BJ (cell line): ENCODE measurements around the gene GDPD3. TPM values are rescaled to one million over a fixed set of nuclear protein-coding genes. Genes with fewer than 3 reads are reported as not detected.
A peak's percentile ranks its signal among the peaks of the same experiment; 100 is the strongest.

Experiments used
- CTCF ChIA-PET: fragments of 350-600 bp; formaldehyde crosslinking; extraction: SDS; loops from one replicate; lab custom pipeline; 2021; ENCODE audit warnings: antibody characterized with exemption, inconsistent platforms; lab: Yijun Ruan, JAX
- POLR2A ChIA-PET: fragments of 300-600 bp; sonication (Branson Sonifier 250); formaldehyde crosslinking; extraction: SDS; loops from one replicate; lab custom pipeline; 2021; ENCODE audit warnings: antibody characterized with exemption; lab: Charles Lee
- DNase-seq: peaks from one replicate; pipeline ENCODE4 v3.0.0-alpha.2; 2011; ENCODE audit warnings: low read depth
- H3K27me3 ChIP-seq: 2 replicates; pipeline ENCODE4 v1.6.0; 2011; ENCODE audit warnings: low read length; ENCODE audit not compliant: control insufficient read depth, insufficient read depth
- H3K36me3 ChIP-seq: 2 replicates; pipeline ENCODE4 v1.5.1; 2011; ENCODE audit warnings: low read length; ENCODE audit not compliant: control insufficient read depth, insufficient read depth
- H3K4me3 ChIP-seq: 2 replicates; pipeline ENCODE4 v1.5.1; 2011; ENCODE audit warnings: low read depth, mild to moderate bottlenecking, control low read depth, low read length
- polyA plus RNA-seq: library from polyadenylated mRNA; depleted of rRNA; stranded (reverse); fragments of >200 nt; gene quantifications from 2 replicates; pipeline ENCODE4 v1.2.3, GENCODE V29; 2011
- TF ChIP-seq, protein P1 (sequence below): IDR thresholded peaks from 2 replicates; pipeline ENCODE4 v1.5.1; 2011; ENCODE audit warnings: low read depth, mild to moderate bottlenecking, control low read depth, inconsistent platforms, low read length, moderate library complexity; ENCODE audit not compliant: insufficient read depth

Gene GDPD3
- polyA plus RNA-seq, 1 experiment, result 2.0 TPM

DNA sequence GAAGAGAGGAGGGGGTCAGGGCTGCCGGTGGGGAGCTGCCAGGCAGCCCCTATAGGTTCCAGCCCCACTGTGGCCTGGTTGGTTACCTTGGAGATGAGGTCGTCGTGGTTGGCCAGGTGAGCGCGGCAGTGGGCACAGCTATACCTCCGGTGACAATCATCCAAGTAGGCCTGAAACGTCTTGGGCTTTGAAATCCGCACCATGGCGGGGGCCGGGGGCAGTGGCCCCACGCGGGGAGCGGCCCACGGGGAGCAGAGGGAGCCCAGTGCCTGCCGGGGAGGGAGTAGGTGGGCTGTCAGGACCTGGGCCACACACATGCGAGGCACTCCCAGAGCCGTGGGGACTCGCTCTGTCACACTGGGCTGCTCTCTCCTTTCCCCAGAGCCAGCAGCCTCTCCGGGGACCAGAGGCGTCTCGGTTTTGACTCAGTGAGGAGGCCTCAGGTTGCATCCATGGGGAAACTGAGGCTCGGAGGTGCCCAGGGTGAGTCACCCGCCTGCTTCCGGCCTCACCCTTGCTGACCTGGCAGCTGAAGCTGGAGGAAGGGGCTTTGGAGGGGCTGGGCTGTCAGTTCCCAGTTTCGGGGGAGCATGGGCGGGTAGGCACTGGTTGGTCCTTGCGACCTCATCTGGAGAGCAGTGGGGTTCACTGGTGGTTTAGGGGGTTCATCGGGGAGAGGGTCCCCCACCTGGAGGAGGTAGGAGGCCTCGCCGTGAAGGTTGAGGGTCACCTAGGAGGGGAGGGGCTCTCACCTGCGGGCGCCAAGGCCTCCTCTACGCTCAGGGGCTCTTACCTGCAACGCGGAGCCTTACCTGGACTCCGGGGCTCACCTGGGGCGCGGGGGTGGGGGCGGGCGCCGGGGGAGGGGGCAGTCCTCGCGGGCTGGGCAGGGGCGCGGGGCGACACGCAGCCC lies 17.9 kb downstream of the GDPD3 start:
- no peak for DNase-seq
- POLR2A ChIA-PET, result no interaction called here
- peak overlapping the region; percentile 88 for H3K4me3 ChIP-seq
- CTCF ChIA-PET, result interaction anchor here (0.8 to 1.1 kb wide), 3 partner anchors 16 to 314 kb away, joined by 3 read pairs; no protein-coding TSS in a partner anchor
- TF ChIP-seq, protein P1, sequence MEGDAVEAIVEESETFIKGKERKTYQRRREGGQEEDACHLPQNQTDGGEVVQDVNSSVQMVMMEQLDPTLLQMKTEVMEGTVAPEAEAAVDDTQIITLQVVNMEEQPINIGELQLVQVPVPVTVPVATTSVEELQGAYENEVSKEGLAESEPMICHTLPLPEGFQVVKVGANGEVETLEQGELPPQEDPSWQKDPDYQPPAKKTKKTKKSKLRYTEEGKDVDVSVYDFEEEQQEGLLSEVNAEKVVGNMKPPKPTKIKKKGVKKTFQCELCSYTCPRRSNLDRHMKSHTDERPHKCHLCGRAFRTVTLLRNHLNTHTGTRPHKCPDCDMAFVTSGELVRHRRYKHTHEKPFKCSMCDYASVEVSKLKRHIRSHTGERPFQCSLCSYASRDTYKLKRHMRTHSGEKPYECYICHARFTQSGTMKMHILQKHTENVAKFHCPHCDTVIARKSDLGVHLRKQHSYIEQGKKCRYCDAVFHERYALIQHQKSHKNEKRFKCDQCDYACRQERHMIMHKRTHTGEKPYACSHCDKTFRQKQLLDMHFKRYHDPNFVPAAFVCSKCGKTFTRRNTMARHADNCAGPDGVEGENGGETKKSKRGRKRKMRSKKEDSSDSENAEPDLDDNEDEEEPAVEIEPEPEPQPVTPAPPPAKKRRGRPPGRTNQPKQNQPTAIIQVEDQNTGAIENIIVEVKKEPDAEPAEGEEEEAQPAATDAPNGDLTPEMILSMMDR, result no peak
- no peaks in the 10 kb centered on the region for H3K27me3 ChIP-seq
- peaks cover 15% of the 10 kb centered on the region for H3K36me3 ChIP-seq

DNA sequence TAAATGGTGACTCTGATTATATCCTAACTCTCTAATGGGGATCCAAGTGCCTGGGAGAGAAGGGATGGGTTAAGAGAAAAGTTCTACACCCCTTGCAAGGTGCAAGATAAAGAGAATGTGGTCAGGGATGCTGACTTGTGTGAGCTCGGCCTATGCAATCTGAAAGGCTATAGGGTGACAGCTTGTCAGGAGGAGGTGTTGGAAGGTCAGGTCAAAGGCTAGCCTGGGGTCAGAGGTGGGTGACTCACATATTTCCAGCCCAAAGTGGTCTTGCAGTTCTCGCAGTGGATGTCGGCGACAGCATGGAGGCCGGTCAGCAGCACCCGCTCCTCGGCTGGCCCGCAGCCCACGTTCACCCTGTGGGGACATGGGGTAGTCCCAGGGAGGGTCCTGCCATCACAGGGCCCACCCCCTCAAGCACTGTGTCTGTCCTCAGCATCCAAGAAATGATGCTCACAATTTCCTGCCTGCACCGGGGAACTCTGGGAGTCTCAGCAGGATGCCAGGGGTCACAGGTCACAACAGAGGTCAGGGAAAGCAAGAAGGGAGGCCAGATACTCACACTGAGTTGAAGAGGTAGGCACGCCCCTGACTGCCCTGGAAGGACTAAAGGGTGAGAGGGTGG lies 18.7 kb downstream of the GDPD3 start:
- TF ChIP-seq, protein P1, result no peak
- POLR2A ChIA-PET, result no interaction called here
- CTCF ChIA-PET, result no interaction called here
- Histone ChIP-seq H3K27me3 (no peaks in the 10 kb centered on the region), H3K36me3 (peaks cover 15% of the 10 kb centered on the region), H3K4me3 (peak overlapping the region; percentile 88)
- no peak for DNase-seq

DNA sequence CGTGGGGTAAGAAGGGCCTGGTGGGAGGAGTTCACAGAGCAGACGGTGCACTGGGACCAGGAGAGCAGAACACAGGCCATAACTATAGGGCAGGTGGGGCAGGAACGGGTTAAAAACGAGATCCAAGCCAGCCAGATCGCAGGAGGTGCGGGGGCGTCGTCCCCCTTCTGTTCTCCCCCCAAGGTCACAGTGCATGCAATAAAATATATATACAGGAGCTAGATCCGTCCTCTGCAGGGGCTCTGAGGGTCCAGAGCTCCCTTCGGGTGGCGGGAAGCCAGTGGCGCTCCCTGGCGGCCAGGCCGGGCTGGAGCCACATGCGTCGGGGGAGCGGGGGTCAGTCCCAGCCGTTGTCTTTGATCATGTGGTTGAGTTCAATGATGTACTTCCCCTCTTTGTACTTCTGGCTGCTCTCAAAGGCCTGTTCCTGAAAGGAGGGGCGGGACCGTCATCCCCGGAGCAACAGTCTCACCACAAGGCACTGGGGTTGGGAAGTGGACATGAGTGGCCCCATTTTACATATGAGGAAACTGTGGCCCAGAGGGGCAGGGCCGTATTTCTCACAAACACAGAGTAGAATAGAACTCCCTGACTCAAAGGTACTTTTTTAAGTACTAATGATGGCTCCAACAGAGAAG lies 20.8 kb downstream of the GDPD3 start:
- ChIA-PET POLR2A (interaction anchor here (0.6 kb wide), 1 partner anchor 8 kb away, joined by 3 read pairs; no protein-coding TSS in a partner anchor), CTCF (interaction anchor here (0.7 to 3.1 kb wide), 20 partner anchors 10 to 505 kb away, joined by 3 to 28 read pairs (median 4); partner anchors contain the start of genes ALDOA, DCTPP1, GDPD3 and PPP4C)
- DNase-seq, result no peak

DNA sequence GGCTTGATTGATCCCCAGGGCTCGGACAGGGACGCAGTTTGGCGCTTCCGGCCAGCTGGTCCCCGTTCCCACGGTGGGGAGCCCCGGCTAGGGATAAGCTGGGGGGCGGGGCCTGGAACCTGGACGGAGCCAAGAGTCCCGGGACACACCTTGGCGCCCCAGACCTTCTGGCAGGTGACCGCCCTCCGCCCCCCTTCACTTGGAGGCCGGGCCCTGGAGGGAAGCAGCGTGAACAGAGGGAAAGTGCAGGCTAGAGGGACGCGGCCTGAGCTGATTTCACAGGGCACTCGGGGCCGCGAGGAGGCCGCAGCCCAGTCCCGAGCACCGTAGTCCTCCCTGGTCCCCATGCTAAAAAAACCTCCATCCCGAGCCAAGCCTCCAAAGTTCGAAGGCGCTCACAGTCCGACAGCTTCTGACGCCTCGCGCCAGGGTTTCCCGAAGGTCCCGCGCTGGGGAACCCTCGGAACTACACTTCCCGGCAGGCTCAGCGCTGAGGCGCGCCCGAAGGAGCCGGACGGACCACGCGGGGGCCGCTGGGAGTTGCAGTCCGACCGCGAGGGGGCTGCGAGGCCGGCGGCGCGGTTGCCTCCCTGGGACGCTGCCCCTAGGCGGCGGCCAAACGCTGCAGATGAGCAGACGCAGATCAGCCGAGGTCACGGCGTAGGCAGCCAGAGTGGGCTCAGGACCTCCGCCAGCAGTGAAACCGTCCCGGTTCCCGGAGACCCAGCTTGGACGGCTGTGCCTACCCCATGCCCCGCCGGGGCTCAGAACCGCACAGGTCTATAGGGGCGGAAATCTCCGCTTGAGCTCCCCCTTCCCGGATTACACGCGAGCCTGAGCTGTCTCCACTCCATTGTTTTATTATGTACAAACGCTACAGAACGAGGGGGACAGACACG lies 21.6 kb downstream of the GDPD3 start, which contains the start of gene TBX6:
TSS of gene TBX6 (minus strand) at position 451 of the 899 bp plus-strand sequence. CDS start 731 bp downstream, outside the sequence.
- ChIA-PET POLR2A (interaction anchor here (0.9 kb wide), 1 partner anchor 26 kb away, joined by 4 read pairs; the partner anchor contains the start of gene ALDOA), CTCF (interaction anchor here (0.7 to 3.1 kb wide), 23 partner anchors 10 to 602 kb away, joined by 3 to 28 read pairs (median 4); partner anchors contain the start of genes ALDOA, DCTPP1, GDPD3 and PPP4C)
- H3K4me3 ChIP-seq, result peak within 1 kb of the TSS; percentile 48
- H3K36me3 ChIP-seq, result peaks cover 16% of the 10 kb centered on the region
- peak; percentile 23 for DNase-seq
- TF ChIP-seq, protein P1, result peak; percentile 67
- H3K27me3 ChIP-seq, result no peaks in the 10 kb centered on the region

More for the DNA sequence above, 20.8 kb downstream of the GDPD3 start:
- Histone ChIP-seq H3K27me3 (no peaks in the 10 kb centered on the region), H3K36me3 (peaks cover 15% of the 10 kb centered on the region), H3K4me3 (peak overlapping the region; percentile 22)
- TF ChIP-seq, protein P1, result peak; percentile 76
